Endothelial cell of umbilical vein (primary cell): ENCODE results near the gene DDIT4.

Experiments
- EZH2 ChIP-seq: IDR thresholded peaks from 2 replicates; pipeline ENCODE4 v1.6.1; 2012; ENCODE audit warnings: borderline replicate concordance, low read depth, mild to moderate bottlenecking, moderate library complexity, low read length, inconsistent platforms; ENCODE audit not compliant: severe bottlenecking
- FOS ChIP-seq: IDR thresholded peaks from 2 replicates; pipeline ENCODE4 v1.6.1; 2011; ENCODE audit warnings: mild to moderate bottlenecking, low read length, moderate library complexity, borderline replicate concordance; ENCODE audit not compliant: insufficient read depth
- GATA2 ChIP-seq: IDR thresholded peaks from 2 replicates; pipeline ENCODE4 v1.7.0; 2011; ENCODE audit warnings: low read depth, mild to moderate bottlenecking, moderate library complexity, mixed read lengths, low read length; ENCODE audit not compliant: insufficient read length, insufficient read depth
- POLR2A ChIP-seq: IDR thresholded peaks from 2 replicates; pipeline ENCODE4 v1.6.1; 2012; ENCODE audit warnings: low read depth, mild to moderate bottlenecking, control low read depth, low read length
- POLR2AphosphoS5 ChIP-seq: IDR thresholded peaks from 2 replicates; pipeline ENCODE4 v1.6.1; 2012; ENCODE audit warnings: low read depth, mild to moderate bottlenecking, control low read depth, low read length, moderate library complexity; ENCODE audit not compliant: insufficient read depth
- TF ChIP-seq, protein P1 (sequence below), 2 donors: IDR thresholded peaks; 1 replicate in 1 of 2; 2 replicates in 1 of 2; pipeline ENCODE4 v1.5.1; 2011; ENCODE audit warnings: low read length in 2 of 2, mild to moderate bottlenecking in 2 of 2, moderate library complexity in 2 of 2, control low read depth in 1 of 2, inconsistent platforms in 1 of 2, low read depth in 1 of 2; ENCODE audit not compliant: insufficient read depth in 1 of 2; ENCODE audit errors: extremely low read depth in 1 of 2

DNA sequence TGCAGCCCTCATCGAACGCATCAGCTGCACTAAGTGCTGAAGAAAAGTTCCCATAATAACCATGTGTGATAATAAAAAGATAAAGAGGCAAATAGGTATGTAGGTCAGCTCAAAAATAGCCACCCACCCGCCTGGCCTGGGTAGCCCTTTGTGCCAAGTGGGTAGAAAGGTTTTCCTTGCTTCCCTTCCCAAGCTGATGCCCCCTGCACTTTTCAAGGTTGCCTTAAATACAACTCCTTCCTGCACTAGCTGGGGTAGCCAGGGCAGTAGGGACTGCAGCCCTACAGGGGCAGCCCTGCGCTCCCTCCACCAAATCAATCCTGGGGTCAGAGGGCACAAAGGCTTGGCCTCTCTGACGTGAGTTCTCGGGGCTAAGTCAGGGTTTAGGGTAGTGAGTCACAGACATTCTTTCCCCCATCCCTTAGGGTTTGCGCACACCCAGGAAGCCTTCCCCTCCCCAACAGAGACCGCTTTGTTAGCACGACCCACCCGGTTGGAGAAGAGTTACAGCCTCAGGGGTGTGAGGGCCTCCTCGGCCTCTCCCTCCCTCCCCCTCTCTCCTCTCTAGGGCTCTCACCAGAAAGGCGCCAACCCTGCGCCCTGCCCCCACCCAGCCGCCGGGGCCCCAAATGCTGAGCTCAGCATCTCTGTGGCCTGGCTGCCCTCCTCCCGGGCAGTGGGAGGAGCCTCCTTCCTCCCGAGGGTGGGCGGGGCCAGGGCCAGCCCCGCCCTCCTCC lies 13.3 kb upstream of the DDIT4 start:
- TF ChIP-seq POLR2AphosphoS5, result no peak
- TF ChIP-seq, protein P1, sequence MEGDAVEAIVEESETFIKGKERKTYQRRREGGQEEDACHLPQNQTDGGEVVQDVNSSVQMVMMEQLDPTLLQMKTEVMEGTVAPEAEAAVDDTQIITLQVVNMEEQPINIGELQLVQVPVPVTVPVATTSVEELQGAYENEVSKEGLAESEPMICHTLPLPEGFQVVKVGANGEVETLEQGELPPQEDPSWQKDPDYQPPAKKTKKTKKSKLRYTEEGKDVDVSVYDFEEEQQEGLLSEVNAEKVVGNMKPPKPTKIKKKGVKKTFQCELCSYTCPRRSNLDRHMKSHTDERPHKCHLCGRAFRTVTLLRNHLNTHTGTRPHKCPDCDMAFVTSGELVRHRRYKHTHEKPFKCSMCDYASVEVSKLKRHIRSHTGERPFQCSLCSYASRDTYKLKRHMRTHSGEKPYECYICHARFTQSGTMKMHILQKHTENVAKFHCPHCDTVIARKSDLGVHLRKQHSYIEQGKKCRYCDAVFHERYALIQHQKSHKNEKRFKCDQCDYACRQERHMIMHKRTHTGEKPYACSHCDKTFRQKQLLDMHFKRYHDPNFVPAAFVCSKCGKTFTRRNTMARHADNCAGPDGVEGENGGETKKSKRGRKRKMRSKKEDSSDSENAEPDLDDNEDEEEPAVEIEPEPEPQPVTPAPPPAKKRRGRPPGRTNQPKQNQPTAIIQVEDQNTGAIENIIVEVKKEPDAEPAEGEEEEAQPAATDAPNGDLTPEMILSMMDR (IDR thresholded peaks at IDR 0.05; ENCODE audit: extremely low read depth in 1 of 2, insufficient read depth in 1 of 2, low read depth in 1 of 2, low read length in 2 of 2), result no peak
- no peak for TF ChIP-seq EZH2
- TF ChIP-seq GATA2, result no peak
- no peak for TF ChIP-seq POLR2A
- no peak for TF ChIP-seq FOS
